ENCODE measurements around the gene RASAL2.
"Not testable (repeated sequence)": the region's sequence is repeated elsewhere in the genome, so short reads cannot be mapped to it uniquely, and the experiment has no call there.

Gene RASAL2

GRCh38 chr1:178109348-178110143, 15.6 kb downstream of the RASAL2 start:
- no peak overlapping the region for H3K4me3 ChIP-seq (ENCODE audit: low read depth, low read length)
- no peak for DNase-seq (ENCODE audit: low read depth, low spot score)
- in situ Hi-C loops (cut with HindIII; ENCODE audit: low sequenced_read_pairs): no loop called here
- TF ChIP-seq CTCF (IDR thresholded peaks at IDR 0.05; ENCODE audit: low read depth, low read length): no peak

- in situ Hi-C loops (cut with HindIII; ENCODE audit: low sequenced_read_pairs): no loop called here
- DNase-seq (ENCODE audit: low read depth, low spot score): no peak
- TF ChIP-seq CTCF (IDR thresholded peaks at IDR 0.05; ENCODE audit: low read depth, low read length): no peak
- no peak overlapping the region for H3K4me3 ChIP-seq (ENCODE audit: low read depth, low read length)
Observed at GRCh38 chr1:178115260-178115659, 21.4 kb downstream of the RASAL2 start.

- no peak for DNase-seq (ENCODE audit: low read depth, low spot score)
- H3K4me3 ChIP-seq (ENCODE audit: low read depth, low read length): no peak overlapping the region
- in situ Hi-C loops (cut with HindIII; ENCODE audit: low sequenced_read_pairs): no loop called here
- no peak for TF ChIP-seq CTCF (IDR thresholded peaks at IDR 0.05; ENCODE audit: low read depth, low read length)
Observed at GRCh38 chr1:178118524-178118923, 24.6 kb downstream of the RASAL2 start.

GRCh38 chr1:178119628-178120027, 25.7 kb downstream of the RASAL2 start:
- no peak for TF ChIP-seq CTCF (IDR thresholded peaks at IDR 0.05; ENCODE audit: low read depth, low read length)
- in situ Hi-C loops (cut with HindIII; ENCODE audit: low sequenced_read_pairs): no loop called here
- no peak overlapping the region for H3K4me3 ChIP-seq (ENCODE audit: low read depth, low read length)
- DNase-seq (ENCODE audit: low read depth, low spot score): no peak

- no peak overlapping the region for H3K4me3 ChIP-seq (ENCODE audit: low read depth, low read length)
- in situ Hi-C loops (cut with HindIII; ENCODE audit: low sequenced_read_pairs): no loop called here
- peak; percentile 68 for DNase-seq (ENCODE audit: low read depth, low spot score)
- no peak for TF ChIP-seq CTCF (IDR thresholded peaks at IDR 0.05; ENCODE audit: low read depth, low read length)
Observed at GRCh38 chr1:178120088-178120487, 26.2 kb downstream of the RASAL2 start.

- in situ Hi-C loops (cut with HindIII; ENCODE audit: low sequenced_read_pairs); H3K4me3 ChIP-seq (ENCODE audit: low read depth, low read length); DNase-seq (ENCODE audit: low read depth, low spot score): not testable (repeated sequence)
Observed at GRCh38 chr1:178120520-178121052, 26.7 kb downstream of the RASAL2 start.

- in situ Hi-C loops (cut with HindIII; ENCODE audit: low sequenced_read_pairs): no loop called here
- no peak for DNase-seq (ENCODE audit: low read depth, low spot score)
- no peak for TF ChIP-seq CTCF (IDR thresholded peaks at IDR 0.05; ENCODE audit: low read depth, low read length)
- no peak overlapping the region for H3K4me3 ChIP-seq (ENCODE audit: low read depth, low read length)
Observed at GRCh38 chr1:178121883-178122282, 28.0 kb downstream of the RASAL2 start.

Measured in astrocyte of the spinal cord (primary cell).